ELF-1 (cell line): Measurements from ENCODE around the gene MAP6.
"Not testable (repeated sequence)": the region's sequence is repeated elsewhere in the genome, so short reads cannot be mapped to it uniquely, and the experiment has no call there.

Source experiments
- DNase-seq: peaks from one replicate; pipeline ENCODE4 v3.0.0-alpha.2; 2016; ENCODE audit warnings: low read depth, low spot score

Gene MAP6

DNA sequence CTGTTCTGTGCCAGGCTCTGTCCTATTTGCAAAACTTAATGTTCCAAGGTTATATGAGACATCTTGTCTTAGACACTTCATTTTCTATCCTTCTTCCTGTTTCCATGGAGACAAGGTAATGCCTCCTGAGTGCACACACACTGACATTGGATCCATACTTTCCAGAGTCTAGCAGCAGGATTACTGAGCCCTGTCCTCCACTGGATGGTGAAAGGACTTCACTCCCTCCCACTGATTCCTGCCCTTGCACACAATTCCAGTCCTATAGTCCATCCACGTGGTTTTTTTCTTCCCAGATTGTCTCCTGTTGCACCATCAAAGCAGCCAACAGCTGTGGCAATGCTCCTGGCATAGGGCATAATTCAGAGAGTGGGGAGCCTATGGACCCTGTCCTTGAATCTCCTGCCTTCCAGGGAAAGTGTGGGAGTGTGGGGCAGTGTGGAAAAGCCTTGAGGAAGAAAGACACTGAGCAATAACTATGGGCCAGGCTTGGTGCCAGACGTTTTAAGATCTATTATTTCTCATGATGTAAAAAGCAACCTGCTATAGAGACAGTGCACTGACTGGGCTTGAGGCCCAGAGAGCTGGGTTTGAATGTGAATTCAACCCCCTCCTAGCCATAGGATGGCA, 75.4 kb downstream of the MAP6 start:
- no peak for DNase-seq

DNA sequence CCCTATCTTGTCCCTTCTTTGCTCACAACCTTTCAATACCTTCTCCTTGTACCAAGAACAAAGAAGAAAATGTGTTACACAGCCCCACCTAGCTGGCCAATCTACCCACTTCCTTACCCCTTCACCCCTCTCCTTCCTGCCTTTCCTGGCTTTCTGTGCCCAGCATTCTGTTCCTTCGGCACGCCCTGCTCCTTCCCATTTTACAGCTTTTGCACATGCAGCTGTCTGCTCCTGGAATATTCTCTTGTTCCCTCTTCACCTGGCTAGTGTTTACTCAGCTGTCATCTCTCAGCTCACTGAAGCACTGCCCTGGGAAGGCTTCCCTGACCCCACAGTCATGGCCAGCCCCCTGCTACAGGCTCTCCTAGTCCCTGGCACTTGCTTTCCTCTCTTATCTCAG, 76.1 kb downstream of the MAP6 start:
- DNase-seq = no peak

DNA sequence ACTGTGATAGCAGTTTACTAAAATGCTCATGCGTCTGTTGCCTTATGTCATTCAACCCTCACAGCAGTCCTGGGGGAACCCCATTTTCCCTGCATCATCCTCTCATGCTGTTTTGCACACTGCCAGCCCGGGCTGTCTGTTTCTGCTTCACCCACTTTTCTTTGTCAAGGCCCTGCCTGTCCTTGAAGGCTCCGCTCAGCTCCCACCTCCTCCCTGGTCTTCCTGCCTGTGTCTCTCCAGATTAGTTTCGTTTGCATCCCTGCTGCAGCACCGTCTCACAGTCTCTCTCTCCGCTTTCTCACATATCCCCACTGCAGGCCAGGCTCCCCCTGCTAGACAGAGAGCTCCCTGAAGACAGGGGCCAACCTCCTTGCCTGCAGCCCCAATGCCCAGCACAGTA, 76.9 kb downstream of the MAP6 start:
- DNase-seq = no peak

DNA sequence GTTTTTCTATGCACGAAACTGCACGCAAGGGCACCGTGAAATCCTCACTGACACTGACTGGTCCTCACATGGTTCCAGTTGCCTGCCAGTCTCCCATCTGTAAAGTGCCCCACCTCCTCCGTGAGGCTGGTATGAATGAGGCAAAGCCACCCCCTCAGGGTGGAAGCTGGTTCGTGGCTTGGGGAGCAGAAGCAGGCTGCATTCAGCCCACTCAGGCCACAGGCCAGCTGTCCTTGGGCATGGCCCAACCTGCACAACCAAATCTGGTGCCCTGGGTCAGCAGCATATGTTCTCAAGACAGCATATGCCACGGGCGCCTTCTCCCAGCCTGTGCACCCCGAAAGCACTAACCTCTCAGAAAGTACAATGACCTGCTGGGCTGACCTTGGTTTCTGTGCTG, 77.5 kb downstream of the MAP6 start:
- no peak for DNase-seq

DNA sequence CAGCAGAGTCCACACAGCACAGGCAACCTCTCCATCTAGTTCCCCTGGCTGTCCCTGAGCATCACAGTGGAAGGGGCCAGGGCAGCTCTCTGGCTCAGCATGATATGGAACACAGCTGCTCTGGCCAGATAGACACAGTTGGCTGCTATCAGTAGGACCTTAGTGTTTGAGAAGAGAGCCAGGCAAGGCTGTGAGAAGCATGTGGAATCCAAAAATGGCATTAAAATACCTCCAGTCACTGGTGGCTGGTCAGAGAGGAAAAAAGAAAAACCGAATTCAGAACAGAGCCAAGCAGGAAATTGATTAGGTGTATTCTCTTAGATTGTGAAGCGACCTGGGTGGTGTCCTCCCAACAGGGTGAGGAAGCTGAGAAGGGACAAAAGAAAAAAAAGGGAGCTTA, 78.9 kb downstream of the MAP6 start:
- DNase-seq = no peak

DNA sequence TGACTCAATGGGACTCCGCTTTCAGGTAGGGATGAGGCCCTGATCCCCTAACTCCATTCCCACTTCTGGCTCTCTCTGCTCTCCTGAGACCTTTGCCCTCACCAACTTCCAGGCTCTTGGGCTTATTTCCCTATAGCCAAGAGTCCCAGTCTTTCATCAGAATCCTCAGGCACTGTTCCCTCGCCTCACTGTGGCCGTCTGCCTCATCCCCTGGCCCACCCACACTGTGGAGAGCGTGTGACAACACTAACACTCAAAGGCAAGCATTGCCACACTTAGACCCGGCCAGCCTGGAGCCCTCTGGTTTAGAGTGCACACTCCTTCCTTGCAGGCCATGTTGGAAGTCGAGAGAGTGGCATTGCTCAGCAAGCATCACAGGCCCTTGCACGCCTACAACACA, 79.8 kb downstream of the MAP6 start:
- DNase-seq = no peak

DNA sequence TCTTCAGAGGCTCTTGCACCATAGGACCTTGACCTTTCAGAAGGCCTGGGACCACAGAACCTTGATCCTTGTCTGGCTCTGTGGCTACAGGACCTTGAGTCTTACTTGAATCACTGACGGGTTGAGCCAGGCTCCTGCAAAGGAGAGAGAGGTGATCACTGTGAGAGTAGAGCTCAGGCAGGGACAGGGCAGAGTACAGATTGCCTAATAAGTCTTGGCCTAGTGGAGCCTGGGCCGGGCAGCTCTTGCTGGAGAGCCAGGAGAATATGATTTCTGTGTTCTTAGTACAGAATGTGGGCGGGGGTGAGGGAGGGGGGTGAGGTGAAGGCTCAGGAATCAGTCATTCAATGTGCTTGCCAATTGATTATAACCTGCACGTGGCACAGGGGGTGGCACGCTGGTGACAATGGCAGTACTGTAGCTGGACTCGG, 80.8 kb downstream of the MAP6 start:
- DNase-seq = no peak

DNA sequence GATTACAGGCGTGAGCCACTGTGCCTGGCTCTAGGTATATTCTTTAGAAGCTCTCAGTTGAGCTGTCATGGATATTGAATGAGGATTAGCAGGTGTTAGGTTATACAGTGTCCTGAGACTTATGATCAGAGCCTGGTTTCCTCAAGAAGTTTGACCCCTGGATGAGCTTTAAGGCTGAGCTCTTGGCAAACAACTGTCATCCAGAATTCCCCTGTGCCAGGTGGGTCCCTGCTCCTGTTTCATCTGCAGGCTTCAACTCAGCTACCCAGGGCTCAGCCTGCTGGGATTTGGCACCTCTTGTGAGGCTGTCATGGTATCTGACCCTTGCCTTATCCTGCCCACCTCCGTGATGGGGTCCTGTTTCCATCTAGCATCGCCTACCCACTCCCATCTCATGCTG, 82.4 kb downstream of the MAP6 start:
- no peak for DNase-seq

DNA sequence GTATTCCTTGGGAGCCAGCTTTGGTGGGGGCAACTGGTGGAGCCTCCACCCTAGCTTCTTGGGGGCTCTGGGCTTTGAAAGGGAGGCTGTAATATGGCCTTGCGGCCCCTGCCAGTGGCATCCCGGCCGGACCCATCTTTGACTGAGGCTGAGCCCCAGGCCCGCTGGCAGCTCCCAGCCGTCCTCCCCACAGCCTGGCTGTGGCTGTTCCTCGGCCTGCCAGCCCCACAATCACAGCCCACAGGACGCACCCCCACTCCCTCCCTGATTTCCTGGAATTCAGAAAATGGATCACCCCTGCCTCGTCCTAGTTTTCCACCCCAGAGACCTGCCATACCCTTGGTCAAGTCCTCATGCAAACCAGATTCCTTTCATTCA, 83.6 kb downstream of the MAP6 start:
- DNase-seq = no peak

DNA sequence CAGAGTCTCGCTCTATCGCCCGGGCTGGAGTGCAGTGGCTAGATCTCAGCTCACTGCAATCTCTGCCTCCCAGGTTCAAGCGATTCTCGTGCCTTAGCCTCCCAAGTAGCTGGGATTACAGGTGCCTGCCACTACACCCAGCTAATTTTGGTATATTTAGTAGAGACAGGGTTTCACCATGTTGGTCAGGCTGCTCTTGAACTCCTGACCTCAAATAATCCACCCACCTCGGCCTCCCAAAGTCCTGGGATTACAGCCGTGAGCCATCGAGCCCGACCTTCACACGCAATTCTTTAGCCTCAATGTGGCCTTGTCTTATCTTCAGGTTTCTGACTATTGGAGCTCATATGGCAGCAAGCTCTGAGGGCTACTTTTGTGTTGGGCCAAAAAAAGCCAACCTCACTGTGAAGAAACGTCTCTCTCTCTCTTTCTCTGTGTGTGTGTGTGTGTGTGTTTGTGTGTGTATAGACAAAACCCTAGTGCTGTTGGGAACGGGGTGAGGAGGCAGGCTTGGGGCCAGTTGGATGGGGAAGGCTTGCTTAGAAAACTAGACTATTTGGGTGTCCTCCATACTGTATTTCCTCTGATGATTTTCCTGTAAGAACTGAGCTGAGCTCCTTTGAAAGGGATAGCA, 84.1 kb downstream of the MAP6 start:
- not testable (repeated sequence) for DNase-seq

DNA sequence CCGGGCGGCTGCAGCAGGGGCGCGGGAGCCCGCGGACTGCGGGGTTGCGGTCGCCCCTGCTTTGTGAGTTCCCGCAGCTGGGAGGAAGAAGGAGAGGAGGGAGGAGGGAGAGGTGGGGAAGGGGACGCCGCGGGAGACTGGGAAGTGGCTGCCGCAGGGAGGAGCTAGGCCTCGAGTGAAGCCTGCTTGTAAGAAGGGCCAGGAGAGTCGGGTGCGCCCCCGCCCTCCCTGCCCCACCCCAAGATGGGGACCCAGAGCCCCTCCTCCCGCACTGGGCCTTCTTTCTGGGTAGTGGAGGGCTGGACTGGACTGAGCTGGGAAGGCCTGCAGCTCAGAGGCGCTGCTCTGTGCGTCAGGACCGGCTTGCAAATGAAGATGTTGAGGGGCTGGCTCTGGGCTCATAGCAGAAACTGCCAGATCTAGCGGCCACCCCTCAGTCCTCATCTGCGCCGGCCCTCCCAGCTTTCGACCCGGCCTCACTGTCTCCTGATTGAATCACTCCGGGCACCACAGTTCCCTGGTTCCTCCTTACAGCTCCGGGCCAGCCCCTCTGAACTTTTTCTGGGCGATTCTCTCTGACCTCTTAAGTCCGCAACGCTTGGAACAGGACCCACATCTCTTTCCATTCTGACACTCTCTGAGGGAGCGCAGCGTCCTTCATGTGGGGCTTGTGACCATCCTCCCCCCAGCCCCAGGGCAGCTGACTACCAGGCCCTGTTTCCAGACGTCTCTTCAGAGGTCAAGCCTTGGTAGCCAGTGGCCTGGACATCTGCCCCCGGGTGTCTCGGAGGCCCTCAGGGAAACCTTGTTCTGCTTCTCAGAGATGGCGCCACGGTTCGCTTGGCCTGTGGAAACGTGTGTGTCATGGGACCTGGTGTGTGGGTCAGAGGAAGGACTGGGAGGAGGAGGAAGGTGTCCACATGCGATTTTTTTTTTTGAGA, 84.8 kb downstream of the MAP6 start:
- DNase-seq = peak; percentile 70

DNA sequence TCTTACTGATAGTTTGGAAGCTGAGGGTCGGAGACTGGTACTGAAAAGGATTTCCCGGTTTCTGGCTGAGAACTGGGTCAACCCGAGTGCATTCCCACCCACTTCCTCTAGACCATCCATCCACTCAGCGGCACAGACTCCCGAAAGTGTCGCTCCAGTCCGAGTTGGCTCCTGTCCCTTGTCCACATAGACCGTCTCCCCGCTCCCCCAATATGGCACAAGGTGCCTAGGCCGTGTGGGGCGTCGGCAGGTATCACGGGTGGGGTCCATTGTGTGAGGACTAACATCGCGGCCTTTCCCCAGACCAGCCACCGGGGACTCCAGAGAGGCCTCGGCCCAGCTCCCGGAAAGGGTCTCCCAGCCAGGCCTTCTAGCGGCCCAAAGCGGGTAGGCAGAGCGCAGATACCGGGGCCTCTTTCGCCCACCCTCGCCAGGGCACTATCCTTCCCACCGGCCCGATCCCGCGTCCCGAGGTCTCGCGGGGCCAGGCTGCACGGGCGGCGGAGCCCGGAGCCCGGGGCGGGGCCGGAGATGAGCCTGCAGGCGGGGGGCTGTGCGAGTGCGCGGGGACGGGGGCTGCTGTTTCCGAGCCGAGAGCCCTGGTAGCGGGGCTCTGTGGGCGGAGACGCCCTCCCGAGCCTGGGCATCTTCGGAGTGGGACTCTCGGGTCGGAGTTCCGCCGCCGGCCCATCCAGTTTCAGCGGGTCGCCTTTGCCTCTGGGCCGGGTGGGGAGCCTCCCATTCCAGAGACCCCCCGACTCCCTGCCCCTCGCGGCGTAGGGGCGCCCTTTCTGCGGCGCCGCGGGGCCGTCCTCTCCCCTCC, 85.7 kb downstream of the MAP6 start:
- DNase-seq = peak; percentile 83

DNA sequence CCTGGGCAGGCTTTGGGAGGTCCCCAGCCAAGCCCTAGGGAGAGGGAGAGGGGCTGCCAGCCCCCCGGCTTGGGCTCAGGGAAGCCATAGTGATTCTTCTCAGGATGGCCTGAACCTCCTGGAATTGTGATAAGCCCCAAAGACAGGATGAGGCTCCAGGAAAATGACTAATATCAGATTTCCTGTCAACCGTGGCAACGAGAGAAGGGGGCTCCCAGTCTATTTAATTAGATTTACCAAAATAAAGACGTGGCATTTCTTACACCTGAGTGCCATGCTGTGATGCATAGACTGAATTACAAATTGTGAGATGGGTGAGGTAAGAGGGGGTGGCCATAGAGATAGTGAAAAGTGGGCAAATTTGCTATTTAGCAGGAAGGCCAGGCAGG, 86.3 kb downstream of the MAP6 start:
- DNase-seq = no peak

DNA sequence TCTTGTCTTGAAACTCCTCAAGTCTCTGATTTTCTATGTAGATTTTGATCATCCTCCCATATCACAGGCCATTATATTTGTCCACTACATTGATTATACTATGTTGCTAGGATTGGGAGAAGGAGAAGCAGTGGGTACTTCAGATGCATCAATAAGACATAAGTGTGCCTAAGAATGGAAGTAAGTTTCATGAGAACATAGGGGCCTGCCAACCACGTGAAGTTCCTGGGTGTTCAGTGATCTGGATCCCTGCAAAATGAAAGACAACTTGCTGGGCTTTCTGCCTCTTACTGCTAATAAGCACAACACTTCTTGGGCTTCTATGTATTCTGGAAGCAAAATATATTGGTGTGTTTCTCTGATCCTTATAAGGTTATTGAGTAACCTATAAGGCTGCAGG, 89.0 kb downstream of the MAP6 start:
- no peak for DNase-seq

DNA sequence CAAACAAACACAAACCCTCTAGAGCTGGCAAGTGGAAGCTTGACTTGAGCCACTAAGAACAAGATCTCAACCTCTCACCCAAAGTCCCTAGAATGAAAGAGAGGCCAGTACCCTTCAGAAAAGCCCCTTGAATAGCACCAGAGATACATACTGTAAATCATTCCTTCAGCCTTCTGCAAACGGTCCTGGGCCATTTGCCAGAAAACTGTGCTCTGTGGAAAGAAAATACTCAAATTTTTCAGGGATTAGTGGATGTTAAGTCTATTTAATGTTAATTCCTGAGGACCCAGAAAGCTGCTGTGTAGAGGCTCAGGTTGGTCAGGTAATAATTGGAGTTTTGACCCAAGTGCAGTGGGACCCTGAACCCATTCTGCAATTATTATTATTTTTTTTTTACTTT, 89.9 kb downstream of the MAP6 start:
- no peak for DNase-seq

DNA sequence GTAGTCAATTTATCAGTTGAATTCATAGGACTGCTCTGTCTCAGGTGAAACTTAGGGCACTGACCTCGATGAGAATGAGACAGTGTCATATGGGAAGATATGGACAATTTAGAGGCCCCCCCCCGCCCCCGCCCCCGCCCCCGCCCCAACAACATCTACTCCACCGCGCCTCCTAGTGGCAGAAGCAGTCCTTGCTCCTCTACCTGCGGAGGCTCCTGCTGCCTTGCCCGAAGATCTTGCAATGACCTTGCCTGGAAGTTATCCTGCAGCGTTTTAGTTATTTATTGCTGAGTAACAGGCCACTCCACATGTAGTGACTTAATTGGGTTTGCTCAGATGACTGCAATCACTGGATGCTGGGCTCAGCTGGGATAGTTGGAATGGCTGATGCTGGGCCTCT, 91.6 kb downstream of the MAP6 start:
- no peak for DNase-seq

DNA sequence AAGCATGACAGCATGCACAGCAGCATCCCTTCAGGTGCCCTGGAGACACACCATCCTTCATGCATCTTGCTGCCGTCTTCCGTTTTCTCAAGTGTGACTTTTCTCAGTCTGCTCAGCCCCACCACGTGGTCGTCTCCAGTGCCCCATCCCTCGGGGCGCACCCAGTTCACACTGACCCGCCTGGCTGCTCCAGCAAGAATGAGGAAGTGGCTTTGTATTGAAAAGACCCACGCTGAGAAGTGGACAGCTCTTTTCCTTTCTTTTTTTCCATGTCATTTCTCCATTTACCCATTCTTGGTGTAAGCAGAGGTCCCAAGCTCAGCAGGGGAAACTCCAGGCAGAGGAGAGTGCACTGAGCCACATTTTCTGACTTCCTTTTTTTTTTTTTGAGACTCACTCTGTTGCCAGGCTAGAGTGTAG, 92.3 kb downstream of the MAP6 start:
- peak; percentile 90 for DNase-seq

DNA sequence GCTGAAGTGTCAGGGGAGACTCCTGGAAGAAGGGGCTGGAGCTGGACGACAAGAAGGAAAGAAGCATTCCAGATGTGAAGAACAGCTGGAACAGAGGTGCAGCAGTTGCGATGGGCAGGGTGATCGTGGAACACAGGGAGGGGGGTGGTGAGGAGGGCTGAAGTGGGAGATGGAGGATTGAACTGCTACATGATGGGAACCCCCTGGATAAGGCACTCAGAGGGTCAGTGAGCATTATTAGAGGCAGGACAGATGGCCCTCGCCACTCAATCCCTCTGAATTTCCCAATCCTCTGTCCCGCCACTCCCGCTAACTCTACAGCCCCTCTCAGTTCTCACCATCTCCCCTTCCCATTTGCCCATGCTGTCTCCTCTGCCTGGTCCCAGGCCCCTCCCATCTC, 92.8 kb downstream of the MAP6 start:
- no peak for DNase-seq

DNA sequence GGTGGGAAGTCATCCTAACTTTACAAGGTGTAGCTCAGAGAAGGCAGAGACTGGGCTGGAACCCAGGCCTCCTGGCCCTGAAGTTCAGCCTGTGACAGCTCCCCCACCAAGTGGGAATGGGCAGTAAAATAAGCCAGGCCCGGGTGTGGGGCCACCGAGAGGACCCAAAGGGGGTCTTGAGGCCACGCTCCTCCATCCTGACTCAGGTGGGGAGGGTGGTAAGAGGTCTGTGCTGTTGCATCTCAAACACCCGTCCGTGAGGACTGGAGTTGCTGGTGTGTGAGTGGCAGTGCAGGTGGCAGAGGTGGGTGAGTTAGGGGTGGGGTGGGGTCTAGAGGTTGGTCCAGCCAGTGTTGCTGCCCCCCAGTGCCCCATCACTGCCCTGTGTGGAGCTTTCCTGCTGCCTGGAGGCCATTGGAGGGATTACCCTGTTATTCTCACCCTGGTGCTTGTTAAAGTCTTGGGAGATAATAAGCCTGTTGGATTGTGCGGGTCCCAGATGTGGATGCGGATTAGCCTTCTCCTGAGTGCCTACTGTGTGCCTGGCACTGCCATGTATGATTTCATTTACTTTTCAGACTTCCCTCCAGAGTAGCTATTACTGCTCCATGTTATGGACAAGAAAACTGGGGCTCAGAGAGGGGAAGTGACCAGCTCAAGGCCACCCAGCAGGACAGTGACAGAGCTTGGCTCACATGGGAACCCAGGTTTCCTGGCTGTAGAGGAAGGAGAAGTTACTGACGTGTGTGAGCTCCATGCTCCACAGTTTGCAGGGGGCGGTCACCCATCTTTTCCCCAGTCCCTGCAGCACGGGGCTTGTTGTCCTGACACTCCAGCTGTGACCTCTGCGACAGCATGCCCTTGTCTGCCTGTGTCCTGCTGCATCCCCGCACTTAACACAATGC, 93.9 kb downstream of the MAP6 start:
- DNase-seq = no peak

DNA sequence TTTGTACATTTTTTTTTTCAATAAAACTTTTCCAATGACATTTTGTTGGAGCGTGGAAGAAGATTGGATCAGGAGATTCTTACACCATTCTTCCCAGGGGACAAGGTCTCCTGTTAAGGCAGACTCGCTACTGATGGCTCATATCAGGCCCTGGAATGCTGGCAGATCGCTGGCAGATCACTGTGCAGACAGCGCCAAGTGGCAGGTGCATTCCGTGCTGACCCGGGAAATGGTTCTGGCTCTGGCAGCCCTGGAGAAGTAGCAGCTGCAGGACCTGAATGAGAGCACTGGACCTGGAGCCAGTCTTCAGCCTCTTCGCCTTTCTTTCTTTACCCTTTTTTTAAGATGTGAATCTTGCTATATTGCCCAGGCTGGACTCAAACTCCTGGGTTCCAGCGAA, 96.1 kb downstream of the MAP6 start:
- DNase-seq = no peak

DNA sequence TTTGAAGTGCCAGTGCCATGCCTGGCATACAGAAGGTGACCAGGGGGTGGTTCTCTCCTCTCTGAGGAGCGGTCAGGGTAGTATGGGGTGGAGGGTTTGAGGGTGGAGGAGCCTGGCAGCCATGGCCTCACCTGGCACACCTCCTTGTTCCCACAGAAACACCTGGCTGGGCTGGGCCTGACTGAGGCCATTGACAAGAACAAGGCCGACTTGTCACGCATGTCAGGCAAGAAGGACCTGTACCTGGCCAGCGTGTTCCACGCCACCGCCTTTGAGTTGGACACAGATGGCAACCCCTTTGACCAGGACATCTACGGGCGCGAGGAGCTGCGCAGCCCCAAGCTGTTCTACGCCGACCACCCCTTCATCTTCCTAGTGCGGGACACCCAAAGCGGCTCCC, 97.2 kb downstream of the MAP6 start:
- no peak for DNase-seq
